Fibroblast of skin of left quadriceps (primary cell): ENCODE data around the gene YTHDF2.

ENCODE experiments used
- DNase-seq, 2 experiments: peaks; one replicate each; pipeline ENCODE4 v3.0.0-alpha.2; 2013; ENCODE audit warnings: low read depth in 2 of 2

Gene YTHDF2

DNA sequence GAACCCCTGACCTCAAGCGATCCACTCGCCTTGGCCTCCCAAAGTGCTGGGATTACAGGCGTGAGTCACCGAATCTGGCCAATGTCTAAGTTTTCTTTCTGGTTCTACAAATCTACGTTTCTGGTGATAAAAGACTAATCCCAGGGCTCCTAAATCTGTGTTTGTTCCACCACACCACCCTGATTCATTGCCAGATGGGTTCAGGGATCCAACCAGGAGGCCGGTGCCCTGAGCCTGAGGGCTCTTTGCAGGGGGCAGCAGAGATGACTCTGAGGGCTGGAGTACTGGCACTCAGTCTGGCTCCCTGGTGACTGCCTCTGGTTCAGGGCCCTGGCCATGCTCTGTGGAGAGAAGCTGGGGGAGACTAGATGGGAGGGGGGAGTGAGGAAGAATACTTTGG, 64.7 kb downstream of the YTHDF2 start:
- no peak for DNase-seq

DNA sequence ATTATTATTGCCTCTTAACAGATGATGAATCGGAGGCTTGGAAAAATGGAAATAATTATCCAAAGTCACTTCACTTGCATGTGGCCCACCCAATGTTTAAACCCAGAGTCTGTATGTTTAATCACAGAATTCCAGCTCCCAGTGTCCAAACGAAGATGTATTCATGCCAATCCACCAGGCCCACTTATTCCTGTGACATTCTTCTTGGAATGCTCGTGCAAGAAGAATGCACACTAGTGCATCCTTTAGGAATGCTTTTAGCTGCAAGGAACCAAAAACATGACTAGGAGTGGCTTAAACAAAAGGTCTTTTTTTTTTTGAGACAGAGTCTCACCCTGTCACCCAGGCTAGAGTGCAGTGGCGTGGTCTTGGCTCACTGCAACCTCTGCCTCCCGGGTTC, 66.3 kb downstream of the YTHDF2 start:
- DNase-seq, result no peak

DNA sequence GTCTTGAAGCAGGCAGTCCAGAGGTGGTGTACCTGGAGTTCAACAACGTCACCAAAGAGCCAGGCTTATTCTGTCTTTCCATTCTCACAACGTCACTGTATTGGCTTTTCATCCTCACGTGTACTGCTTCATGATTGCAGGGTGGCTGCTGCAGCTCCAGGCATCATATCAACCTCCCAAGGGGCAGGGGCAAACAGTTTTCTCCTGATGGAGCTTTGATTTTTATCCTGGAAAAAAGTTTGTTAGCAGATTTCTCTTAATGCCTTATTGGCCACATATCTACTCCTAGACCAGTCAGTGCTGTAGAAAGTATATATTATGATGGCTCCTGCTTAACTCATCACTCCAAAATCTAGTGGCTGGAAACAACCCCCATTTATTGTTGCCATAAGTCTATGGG, 66.9 kb downstream of the YTHDF2 start:
- no peak for DNase-seq

GRCh38 chr1:28804071-28804470, 67.3 kb downstream of the YTHDF2 start:
- DNase-seq, result no peak

DNA sequence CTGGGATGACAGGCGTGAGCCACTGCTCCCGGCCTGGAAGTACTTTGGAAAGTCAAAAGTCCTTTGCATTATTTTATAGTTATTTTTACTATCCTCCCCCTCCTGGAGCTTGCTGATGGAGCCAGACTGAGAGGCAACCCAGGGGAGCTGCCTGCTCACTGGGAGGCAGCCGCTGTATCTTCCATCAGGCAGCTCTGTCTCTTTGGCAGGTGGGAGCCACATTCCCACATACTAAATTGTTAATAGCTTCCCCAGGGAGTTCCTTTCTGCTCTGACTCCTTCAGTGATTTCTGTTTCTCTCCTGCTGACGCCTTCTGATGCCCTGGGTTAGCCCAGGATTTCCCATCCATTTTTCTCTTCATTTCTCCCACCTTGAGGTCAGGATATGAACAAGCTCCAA, 70.3 kb downstream of the YTHDF2 start:
- no peak for DNase-seq

DNA sequence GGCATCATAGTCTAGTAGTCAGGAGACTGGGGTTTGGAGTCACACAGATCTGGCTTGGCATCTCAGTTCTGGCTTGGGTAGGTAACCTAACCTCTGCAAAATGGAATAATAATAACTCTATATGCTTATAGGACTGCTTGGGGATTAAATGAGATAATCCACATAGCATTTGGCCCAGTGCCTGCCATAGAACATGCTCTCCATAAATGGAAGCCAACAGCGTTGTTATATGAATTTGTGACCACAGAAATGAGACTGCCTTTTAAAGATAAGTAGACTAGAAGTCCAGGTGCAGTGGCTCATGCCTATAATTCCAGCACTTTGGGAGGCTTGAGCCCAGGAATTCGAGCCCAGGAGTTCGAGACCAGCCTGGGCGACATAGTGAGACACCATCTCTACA, 71.2 kb downstream of the YTHDF2 start:
- no peak for DNase-seq

- DNase-seq, result no peak
These were observed 74.6 kb downstream of the YTHDF2 start for GRCh38 chr1:28811369-28811765.

DNA sequence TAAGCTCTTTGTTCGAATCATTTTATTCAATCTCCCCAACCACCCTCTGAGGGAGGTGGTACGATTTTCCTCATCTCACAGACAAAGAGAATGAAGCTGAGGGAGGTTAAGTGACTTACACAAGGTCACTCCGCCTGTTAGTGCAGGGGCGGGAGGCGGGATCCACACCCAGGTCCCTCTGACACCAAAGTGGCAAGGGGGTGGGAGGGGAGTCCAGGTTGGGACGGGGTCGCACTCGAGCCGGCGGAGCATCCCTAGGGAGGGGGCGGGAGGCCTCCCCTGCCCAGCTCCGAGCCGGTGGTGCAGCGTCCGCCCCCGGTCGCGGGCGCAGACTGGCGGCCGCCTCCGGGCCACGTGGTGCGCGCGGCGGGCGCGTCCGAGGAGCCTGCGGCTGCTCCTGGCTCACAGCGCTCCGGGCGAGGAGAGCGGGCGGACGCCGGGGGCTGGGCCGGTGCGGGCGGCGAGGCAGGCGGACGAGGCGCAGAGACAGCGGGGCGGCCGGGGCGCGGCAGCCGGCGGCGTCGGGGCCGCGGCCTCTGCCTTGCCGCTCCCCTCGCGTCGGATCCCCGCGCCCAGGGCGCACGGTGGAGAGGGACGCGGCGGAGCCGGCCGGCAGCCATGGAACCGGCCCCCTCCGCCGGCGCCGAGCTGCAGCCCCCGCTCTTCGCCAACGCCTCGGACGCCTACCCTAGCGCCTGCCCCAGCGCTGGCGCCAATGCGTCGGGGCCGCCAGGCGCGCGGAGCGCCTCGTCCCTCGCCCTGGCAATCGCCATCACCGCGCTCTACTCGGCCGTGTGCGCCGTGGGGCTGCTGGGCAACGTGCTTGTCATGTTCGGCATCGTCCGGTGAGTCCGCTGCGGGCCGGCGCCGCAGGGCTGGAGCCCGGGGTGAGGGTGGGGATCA, 75.3 kb downstream of the YTHDF2 start, which contains the start of gene OPRD1:
Gene OPRD1 (plus strand): TSS at position 405 of the 903 bp plus-strand sequence. CDS start 214 bp downstream, at position 619.
- no peak for DNase-seq

DNA sequence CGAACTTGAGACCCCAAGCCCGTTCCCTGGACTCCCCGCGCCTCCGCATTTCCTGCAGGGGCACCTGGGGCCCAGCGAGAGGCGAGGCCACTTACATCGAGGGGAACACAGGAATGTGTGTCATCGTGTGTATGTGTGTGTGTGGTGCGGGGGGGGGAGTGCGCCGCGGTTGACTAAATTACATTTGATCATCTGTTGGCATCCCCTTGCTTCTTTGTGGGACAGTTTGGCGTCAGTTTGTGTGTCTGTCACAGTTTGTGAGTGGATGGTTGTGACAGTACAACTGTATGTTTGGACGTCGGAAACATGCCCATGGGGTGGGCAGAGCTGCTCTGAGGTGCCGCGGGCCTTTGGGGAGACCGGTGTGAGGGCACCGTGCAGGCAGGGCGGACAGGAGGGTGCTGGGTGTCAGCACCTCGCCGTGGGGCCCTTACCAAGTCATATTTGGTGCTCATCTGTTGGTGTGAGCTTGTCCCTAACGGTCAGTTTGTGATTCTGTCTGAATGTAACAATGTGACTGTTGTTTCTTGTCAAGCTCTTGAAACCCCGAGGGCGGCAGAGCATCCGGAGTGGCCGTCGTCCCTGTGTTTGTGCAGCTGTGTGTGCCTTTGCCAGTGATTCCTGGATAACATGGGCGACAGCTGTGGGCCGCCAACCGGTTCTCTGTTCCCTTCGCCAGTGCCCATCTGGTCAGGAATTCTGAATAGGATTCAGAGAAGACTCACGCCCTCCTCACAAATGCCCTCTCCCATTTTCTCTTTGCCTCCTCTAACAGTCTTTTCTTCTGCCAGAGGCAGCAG, 76.1 kb downstream of the YTHDF2 start:
- no peak for DNase-seq

DNA sequence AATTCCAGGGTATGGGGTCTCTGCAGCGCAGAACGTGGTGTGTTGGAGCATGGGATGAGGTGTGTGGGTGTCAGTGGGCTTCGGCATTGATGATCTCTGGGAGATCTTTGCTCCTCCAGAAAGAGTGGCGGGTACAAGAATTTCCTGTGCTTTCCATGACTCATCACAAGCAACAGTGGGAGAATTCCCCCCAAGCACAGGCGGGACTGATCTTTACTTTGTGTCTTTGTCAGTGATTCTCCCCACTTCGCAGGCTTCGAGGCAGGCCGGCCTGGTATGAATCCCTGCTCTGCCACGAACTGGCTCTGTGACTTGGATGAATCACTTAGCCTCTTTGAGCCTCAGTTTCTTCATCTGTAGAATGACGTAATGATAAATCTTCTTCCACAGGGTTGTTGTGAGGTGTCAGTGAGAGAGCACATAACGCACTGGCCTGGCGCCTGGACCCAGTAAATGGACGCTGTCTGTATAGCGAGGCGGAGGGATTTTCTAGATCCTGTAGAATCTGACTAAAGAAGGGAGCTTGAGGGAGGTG, 77.3 kb downstream of the YTHDF2 start:
- DNase-seq, result no peak

DNA sequence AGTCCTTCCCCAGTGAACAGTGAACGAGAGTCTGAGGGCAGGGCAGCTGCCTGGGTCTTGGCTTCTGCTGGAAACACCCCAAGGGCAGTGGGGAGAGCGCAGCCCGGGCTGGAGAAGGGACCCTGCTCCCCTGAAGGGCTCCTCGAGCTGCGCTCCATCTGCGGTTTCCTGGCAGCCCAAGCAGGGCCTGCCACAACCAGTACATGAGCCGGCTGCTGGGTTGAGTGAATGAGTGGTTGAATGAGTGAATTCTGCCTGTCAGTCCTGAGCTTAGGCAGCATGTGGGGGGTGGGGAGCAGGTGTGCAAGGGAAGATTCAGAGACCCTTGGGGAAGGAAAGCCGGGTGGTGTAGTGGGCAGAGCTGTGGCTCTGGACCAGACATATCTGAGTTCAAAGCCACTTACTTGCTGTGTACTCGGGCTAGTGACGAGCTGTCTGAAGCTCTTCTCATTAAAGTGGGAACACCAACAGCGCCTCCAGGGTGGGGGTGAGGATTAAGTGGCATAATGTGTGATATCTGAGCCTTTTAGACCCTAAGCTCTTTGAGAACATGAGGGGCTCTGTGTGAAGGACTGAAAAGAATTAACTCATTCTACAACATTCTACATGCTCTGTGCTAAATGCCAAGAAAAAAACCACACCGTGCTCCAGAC, 78.9 kb downstream of the YTHDF2 start:
- no peak for DNase-seq

DNA sequence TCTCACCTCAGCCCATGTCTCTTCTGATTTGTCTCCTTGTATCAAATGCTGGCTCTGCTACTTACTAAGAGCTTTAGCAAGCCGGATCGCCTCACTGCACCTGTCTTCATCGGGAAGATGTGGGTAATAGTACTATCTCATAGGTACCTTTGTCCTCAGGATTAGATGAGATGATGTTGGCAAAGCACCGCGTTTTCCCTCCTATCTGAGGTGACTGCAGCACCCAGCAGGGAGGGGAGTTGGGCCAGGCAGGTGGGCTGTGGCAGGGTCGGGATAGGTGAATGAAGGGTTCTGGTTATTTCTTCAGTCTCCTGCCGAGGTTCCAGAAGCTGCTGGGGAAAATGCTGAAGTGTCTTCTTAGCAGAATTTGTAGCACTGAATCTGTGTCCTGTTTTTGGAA, 80.4 kb downstream of the YTHDF2 start:
- no peak for DNase-seq

GRCh38 chr1:28819020-28819419, 82.3 kb downstream of the YTHDF2 start:
- no peak for DNase-seq
